NCI-H128 (cell line): ENCODE results near the gene MAPK8.

ENCODE experiments used
- DNase-seq: peaks from one replicate; lab custom pipeline; 2025; ENCODE audit not compliant: unreplicated experiment; lab: John Stamatoyannopoulos, UW

Gene MAPK8

DNA sequence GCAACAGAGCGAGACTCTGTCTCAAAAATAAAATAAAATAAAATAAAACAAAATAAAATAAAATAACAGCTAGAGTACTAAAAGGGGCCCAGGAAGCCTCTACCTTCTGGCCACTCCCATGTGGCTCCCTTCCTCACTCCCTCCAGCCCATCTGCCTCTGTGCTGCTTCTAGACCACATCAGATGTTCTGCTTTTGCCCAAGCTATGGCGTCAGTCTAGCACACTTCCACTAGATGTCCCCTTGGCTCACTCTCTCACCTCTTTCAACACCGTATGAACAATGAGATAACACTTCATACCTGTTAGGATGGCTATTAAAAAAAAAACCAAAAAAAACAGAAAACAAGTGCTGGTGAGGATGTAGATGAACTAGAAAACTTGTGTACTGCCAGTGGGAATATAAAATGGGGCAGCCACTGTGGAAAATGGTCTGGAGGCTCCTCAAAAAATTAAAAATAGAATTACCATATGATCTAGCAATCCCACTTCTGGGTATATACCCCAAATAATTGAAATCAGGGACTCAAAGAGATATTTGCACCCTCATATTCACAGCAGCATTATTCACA is 166.1 kb downstream of the MAPK8 start:
- DNase-seq: no peak

DNA sequence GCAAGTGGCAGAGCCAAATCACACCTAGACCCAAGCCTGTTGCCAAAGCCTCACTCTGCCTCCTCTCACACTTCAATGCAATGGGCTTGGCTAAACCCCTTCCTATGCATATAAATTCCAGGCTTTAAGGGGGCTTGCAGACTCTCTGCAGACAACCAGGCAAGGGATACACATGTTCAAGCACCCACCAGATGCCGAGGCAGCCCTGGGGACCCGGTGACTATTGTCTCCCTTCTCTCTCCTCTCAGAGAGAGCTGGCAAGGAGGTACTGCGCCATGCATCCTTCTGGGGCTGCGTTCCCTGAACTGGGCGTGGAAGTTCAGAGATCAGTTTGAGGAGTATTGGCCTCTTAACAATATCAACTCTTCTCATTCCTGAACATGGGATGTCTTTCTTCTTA is 167.2 kb downstream of the MAPK8 start:
- DNase-seq: no peak

DNA sequence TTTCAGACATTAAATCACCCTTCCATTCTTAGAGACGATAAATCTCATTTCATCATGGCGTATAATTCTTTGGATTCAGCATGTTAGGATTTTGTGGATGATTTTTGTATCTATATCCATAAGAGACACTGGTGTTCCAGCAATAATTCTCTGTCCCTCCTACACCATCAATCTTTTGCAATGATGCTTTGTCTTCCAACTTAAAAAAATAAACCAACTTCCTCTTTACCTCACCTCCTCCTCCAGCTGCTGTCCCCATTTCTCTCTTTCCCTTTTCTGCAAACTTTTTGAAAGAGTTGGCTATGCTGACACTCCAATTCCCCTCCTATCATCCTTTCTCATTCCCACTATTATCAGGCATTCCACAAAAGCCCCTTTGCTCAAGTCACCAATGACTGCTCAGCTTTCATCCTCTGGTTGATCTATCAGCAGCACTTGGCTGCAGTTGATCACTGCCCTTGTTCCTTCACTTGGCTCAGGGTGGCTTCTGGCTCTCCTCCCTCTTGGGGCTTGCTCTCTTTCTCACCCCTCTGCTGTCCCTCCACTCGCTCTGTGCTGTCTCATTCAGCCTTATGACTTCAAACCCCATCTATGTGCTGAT is 168.4 kb downstream of the MAPK8 start:
- DNase-seq: no peak

DNA sequence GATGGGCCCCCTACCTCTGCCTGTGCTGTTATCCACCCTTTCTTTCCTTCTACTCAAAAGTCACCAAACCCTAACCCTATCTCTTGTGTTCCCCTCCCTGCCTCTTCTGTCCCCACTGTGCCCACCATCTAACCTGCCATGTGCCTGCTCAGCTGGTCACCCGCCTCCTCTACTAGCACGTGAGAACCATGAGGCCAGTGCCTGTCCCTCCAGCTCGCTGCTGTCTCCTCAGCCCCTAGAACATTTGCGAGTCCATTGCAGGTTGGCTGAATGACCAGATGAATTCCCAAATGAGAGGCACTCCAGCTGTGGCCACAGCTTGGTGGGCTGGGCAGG is 169.4 kb downstream of the MAPK8 start:
- DNase-seq: no peak

- no peak for DNase-seq
These were observed 170.0 kb downstream of the MAPK8 start for GRCh38 chr10:48476279-48476982.

- DNase-seq: no peak
These were observed 170.7 kb downstream of the MAPK8 start for GRCh38 chr10:48477141-48477540.

GRCh38 chr10:48477616-48478015 is 171.1 kb downstream of the MAPK8 start:
- DNase-seq: no peak

- no peak for DNase-seq
These were observed 172.0 kb downstream of the MAPK8 start for GRCh38 chr10:48478469-48478868.

GRCh38 chr10:48478980-48479811 is 172.7 kb downstream of the MAPK8 start:
- no peak for DNase-seq

DNA sequence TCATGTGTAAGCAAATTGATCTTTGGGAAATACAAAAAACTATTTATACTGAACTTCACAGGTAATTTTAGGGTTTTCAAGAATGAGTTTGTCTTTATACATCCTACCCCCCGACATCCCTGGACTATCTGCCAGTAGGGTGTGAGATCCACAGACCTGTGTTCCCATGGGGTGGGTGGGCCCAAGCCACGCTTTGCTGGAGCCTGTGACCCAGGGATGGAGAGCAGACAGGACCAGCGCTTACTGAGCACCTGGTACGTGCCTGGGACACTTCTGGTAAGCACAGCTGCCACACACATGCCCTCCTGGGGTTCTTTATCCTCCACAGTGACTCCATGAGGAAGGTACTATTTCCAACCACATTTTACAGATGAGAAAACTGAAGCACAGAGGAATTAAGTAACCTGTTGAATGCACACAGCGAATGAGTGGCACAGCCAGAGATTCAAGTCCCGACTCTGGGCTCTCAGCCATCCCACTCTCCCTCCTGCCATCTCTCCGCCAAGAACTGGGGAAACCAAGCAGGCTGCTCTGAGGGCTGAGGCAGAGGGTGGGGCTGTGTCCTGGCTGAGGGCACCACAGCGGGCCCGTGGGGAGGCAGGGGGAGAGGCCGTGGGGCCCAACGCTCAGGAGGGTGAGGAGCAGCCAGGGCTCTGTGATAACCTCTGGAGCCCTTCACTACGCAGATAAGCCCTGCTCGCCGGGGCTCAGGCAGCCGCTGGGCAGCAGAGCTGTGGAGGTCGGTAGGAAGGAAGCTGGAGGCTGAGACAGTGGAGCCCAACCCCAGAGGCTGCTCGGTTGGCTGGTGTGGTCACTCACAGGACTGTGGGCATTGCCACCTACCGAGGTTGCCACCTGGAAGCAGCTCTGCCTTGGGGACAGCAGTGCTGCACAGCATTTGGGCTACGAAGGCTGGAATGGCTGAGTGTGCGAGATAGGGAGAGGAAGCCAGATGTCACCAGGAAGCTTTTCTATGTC is 174.2 kb downstream of the MAPK8 start:
- DNase-seq: no peak

DNA sequence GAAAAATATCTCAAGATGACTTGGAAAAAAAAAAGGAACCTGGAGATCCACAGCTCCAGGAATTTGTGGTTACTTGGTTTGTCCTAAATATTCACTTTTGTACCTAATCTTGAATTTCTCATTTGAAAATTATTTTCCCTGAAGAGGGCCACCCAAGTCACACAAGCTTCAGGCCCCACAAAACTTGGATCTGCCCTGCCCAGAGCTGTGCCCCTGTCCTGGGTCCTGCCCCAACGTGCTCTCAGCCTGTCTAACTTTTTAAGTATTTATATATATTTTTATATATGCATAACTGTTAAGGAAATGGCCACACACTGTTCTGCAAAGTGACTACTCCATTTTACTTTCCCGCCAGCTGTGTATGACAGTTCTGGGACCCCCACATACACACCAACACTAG is 174.9 kb downstream of the MAPK8 start:
- DNase-seq: no peak

DNA sequence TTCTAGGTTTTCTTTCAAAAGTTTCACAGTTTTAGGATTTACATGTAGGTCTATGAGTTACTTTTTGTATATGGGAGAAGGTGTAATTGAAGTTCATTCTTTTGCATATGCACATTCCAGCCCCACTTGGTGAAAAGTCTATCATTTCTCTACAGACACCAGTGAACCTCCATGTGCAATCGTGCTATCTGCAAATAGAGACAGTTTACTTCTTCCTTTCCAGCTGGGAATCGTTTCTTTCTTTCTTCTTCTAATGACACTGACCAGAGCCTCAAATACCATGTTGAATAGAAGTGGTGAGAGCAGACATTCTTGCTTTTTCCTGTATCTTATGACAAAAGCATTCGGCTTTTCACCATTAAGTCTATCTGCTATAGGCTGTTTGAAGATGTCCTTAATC is 175.7 kb downstream of the MAPK8 start:
- no peak for DNase-seq

- no peak for DNase-seq
These were observed 178.4 kb downstream of the MAPK8 start for GRCh38 chr10:48484911-48485310.

GRCh38 chr10:48485711-48486110 is 179.2 kb downstream of the MAPK8 start:
- DNase-seq: no peak

DNA sequence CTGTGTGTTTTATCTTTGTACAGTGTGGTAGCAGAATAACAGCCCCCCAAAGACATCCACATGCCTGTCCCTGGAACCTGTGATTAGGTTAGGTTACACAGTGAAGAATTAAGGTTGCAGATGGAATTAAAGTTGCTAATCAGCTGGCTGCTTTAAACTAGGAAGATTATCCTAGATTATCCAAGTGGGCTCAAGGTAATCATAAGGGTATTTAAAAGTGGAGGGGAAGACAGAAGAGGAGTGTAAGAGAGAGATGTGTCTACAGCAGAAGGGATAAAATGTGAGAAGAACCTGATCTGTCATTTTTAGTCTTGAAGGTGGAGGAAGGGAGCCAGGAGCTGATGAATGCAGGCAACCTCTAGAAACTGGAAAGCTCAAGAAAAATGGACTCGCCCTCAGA is 180.8 kb downstream of the MAPK8 start:
- no peak for DNase-seq
